H9 (cell line): ENCODE measurements around the gene IL17REL. TPM values are rescaled to one million over a fixed set of nuclear protein-coding genes. Genes with fewer than 3 reads are reported as not detected.

ENCODE experiments used
- DNase-seq: peaks from one replicate; pipeline ENCODE4 v3.0.0-alpha.2; 2017
- H2AFZ ChIP-seq: one replicate; pipeline ENCODE4 v1.6.1; 2013; ENCODE audit warnings: mild to moderate bottlenecking, low read length, control low read depth, moderate library complexity
- H2AK5ac ChIP-seq: 2 replicates; pipeline ENCODE4 v1.6.1; 2013; ENCODE audit warnings: low read length, control low read depth, mixed read lengths; ENCODE audit not compliant: insufficient read length
- H2BK120ac ChIP-seq: one replicate; pipeline ENCODE4 v1.6.1; 2013; ENCODE audit warnings: low read depth, mild to moderate bottlenecking, low read length, control low read depth, inconsistent platforms; ENCODE audit not compliant: poor library complexity, severe bottlenecking
- H2BK12ac ChIP-seq: 2 replicates; pipeline ENCODE4 v1.6.1; 2013; ENCODE audit warnings: low read length, control low read depth, mixed read lengths, low read depth; ENCODE audit not compliant: insufficient read length
- H2BK15ac ChIP-seq: 2 replicates; pipeline ENCODE4 v1.6.1; 2013; ENCODE audit warnings: low read depth, low read length, control low read depth
- H2BK20ac ChIP-seq: one replicate; pipeline ENCODE4 v1.6.1; 2013; ENCODE audit warnings: low read depth, mild to moderate bottlenecking, low read length, control low read depth, inconsistent platforms; ENCODE audit not compliant: poor library complexity, severe bottlenecking
- H2BK5ac ChIP-seq: 2 replicates; pipeline ENCODE4 v1.6.1; 2013; ENCODE audit warnings: low read length, control low read depth, mixed read lengths; ENCODE audit not compliant: insufficient read length
- H3K14ac ChIP-seq: 2 replicates; pipeline ENCODE4 v1.6.1; 2013; ENCODE audit warnings: low read length, control low read depth; ENCODE audit not compliant: insufficient read depth
- H3K18ac ChIP-seq: 2 replicates; pipeline ENCODE4 v1.6.1; 2013; ENCODE audit warnings: low read depth, mild to moderate bottlenecking, mixed read lengths, low read length, control low read depth; ENCODE audit not compliant: insufficient read length
- H3K23ac ChIP-seq: 2 replicates; pipeline ENCODE4 v1.6.1; 2013; ENCODE audit warnings: low read length, control low read depth, mixed read lengths, low read depth; ENCODE audit not compliant: insufficient read length
- H3K23me2 ChIP-seq: 2 replicates; pipeline ENCODE4 v1.6.1; 2013; ENCODE audit warnings: low read depth, mild to moderate bottlenecking, mixed read lengths, low read length, control low read depth; ENCODE audit not compliant: insufficient read length, poor library complexity, severe bottlenecking
- H3K27ac ChIP-seq: 2 replicates; pipeline ENCODE4 v1.5.1; 2013; ENCODE audit warnings: low read length, control low read depth, mixed read lengths, low read depth; ENCODE audit not compliant: insufficient read length
- H3K27me3 ChIP-seq: 2 replicates; pipeline ENCODE4 v1.6.1; 2013; ENCODE audit warnings: low read length, control low read depth, inconsistent platforms; ENCODE audit not compliant: insufficient read depth
- H3K4ac ChIP-seq: 2 replicates; pipeline ENCODE4 v1.6.1; 2013; ENCODE audit warnings: low read depth, mild to moderate bottlenecking, control low read depth, inconsistent platforms, low read length, moderate library complexity
- H3K4me1 ChIP-seq: 2 replicates; pipeline ENCODE4 v1.6.1; 2013; ENCODE audit warnings: low read length, control low read depth, inconsistent platforms; ENCODE audit not compliant: insufficient read depth
- H3K4me2 ChIP-seq: 2 replicates; pipeline ENCODE4 v1.6.1; 2013; ENCODE audit warnings: low read length, control low read depth, mixed read lengths; ENCODE audit not compliant: insufficient read length, insufficient read depth
- H3K56ac ChIP-seq: 2 replicates; pipeline ENCODE4 v1.6.1; 2013; ENCODE audit warnings: low read depth, mild to moderate bottlenecking, mixed read lengths, low read length, control low read depth; ENCODE audit not compliant: insufficient read length
- H3K79me1 ChIP-seq: 2 replicates; pipeline ENCODE4 v1.6.1; 2013; ENCODE audit warnings: low read depth, mild to moderate bottlenecking, moderate library complexity, low read length, control low read depth, inconsistent platforms; ENCODE audit not compliant: insufficient read depth, poor library complexity, severe bottlenecking
- H3K79me2 ChIP-seq: 2 replicates; pipeline ENCODE4 v1.6.1; 2013; ENCODE audit warnings: low read length, control low read depth, inconsistent platforms; ENCODE audit not compliant: insufficient read depth
- H3K9ac ChIP-seq: 2 replicates; pipeline ENCODE4 v1.6.1; 2013; ENCODE audit warnings: low read length, control low read depth, mixed read lengths; ENCODE audit not compliant: insufficient read length; ENCODE audit errors: extremely low read depth
- H3K9me3 ChIP-seq: one replicate; pipeline ENCODE4 v1.6.1; 2013; ENCODE audit warnings: low read depth, low read length, inconsistent platforms; ENCODE audit not compliant: control insufficient read depth
- H3T11ph ChIP-seq: one replicate; pipeline ENCODE4 v1.6.1; 2013; ENCODE audit warnings: mild to moderate bottlenecking, low read length, control low read depth, inconsistent platforms
- H4K20me1 ChIP-seq: one replicate; pipeline ENCODE4 v1.6.1; 2013; ENCODE audit not compliant: control insufficient read depth, insufficient read length, insufficient read depth
- H4K5ac ChIP-seq: 2 replicates; pipeline ENCODE4 v1.6.1; 2013; ENCODE audit warnings: low read depth, mild to moderate bottlenecking, mixed read lengths, low read length, control low read depth; ENCODE audit not compliant: insufficient read length
- H4K8ac ChIP-seq: replicated peaks from 2 replicates; pipeline ENCODE4 v1.6.1; 2013; ENCODE audit warnings: low read length, control low read depth, mixed read lengths, low read depth; ENCODE audit not compliant: insufficient read length
- H4K91ac ChIP-seq: 2 replicates; pipeline ENCODE4 v1.6.1; 2013; ENCODE audit warnings: low read depth, mild to moderate bottlenecking, moderate library complexity, mixed read lengths, low read length, control low read depth; ENCODE audit not compliant: insufficient read length
- H3K27ac Mint-ChIP-seq, 3 experiments: 2 replicates in 2 of 3; 3 replicates in 1 of 3; pipeline ENCODE4 v1.8.0; 2020 to 2021; ENCODE audit warnings: mixed read lengths in 3 of 3, mild to moderate bottlenecking in 1 of 3, moderate library complexity in 1 of 3
- H3K27me3 Mint-ChIP-seq: 2 replicates; pipeline ENCODE4 v1.8.0; 2021; ENCODE audit warnings: low read depth, mild to moderate bottlenecking, moderate library complexity, mixed read lengths
- H3K36me3 Mint-ChIP-seq, 3 experiments: 2 replicates in 2 of 3; 3 replicates in 1 of 3; pipeline ENCODE4 v1.8.0; 2020 to 2021; ENCODE audit warnings: low read depth in 3 of 3, mixed read lengths in 3 of 3; ENCODE audit not compliant: insufficient read depth in 1 of 3
- H3K4me1 Mint-ChIP-seq, 2 experiments: 2 replicates each; pipeline ENCODE4 v1.8.0; 2020; ENCODE audit warnings: mixed read lengths in 2 of 2
- H3K4me3 Mint-ChIP-seq, 2 experiments: 2 replicates in 1 of 2; 3 replicates in 1 of 2; pipeline ENCODE4 v1.8.0; 2020 to 2021; ENCODE audit warnings: mild to moderate bottlenecking in 2 of 2, mixed read lengths in 2 of 2, moderate library complexity in 1 of 2
- H3K9me3 Mint-ChIP-seq, 2 experiments: 2 replicates in 1 of 2; 3 replicates in 1 of 2; pipeline ENCODE4 v1.8.0; 2020; ENCODE audit warnings: mild to moderate bottlenecking in 2 of 2, mixed read lengths in 2 of 2, moderate library complexity in 1 of 2
- CTCF ChIP-seq: fragments of 200-600 bp; sonication (generic); conservative IDR thresholded peaks from 3 replicates; pipeline ENCODE4 v1.8.0; 2021; ENCODE audit warnings: antibody characterized with exemption, mild to moderate bottlenecking
- WGBS: extraction: QIAGEN DNeasy Blood & Tissue Kit; methylation state at CpG from one replicate; pipeline ENCODE4 v1.1.7; 2013; ENCODE audit warnings: missing lambda C conversion rate, low lambda C conversion rate, mixed read lengths; ENCODE audit not compliant: insufficient read length; ENCODE audit errors: extremely low coverage; 5-methylcytosine and 5-hydroxymethylcytosine counted together
- total RNA-seq: library from RNA; stranded (reverse); gene quantifications from 2 replicates; pipeline ENCODE4 v1.2.1, GENCODE V29; 2021

Gene IL17REL
- total RNA-seq, 1 experiment from 2014 or later: 0.20 TPM

GRCh38 chr22:49976439-49977175 is 36.0 kb downstream of the IL17REL start:
- Histone ChIP-seq H3K23me2 (no peaks in the 10 kb centered on the region), H3T11ph (no peak overlapping the region), H2AK5ac (no peak overlapping the region), H4K8ac (no peak overlapping the region), H2AFZ (no peak overlapping the region), H2BK15ac (no peak overlapping the region), H2BK120ac (no peak overlapping the region), H3K9me3 (no peaks in the 10 kb centered on the region), H3K27ac (no peak overlapping the region), H3K23ac (no peak overlapping the region), H4K5ac (no peak overlapping the region), H3K79me2 (no peaks in the 10 kb centered on the region), H3K18ac (no peak overlapping the region), H3K4ac (no peak overlapping the region), H3K4me2 (no peak overlapping the region), H4K20me1 (peaks cover 3% of the 10 kb centered on the region), H3K79me1 (no peaks in the 10 kb centered on the region), H2BK20ac (no peak overlapping the region), H2BK5ac (no peak overlapping the region), H2BK12ac (no peak overlapping the region), H3K4me1 (no peaks in the 10 kb centered on the region), H3K27me3 (no peaks in the 10 kb centered on the region), H4K91ac (no peak overlapping the region), H3K56ac (no peak overlapping the region), H3K14ac (no peak overlapping the region), H3K9ac (no peak overlapping the region)
- no peak for TF ChIP-seq CTCF
- DNase-seq: no peak
- Mint-ChIP-seq H3K27me3 (peaks cover 17% of the 10 kb centered on the region), H3K27ac (no peak overlapping the region), H3K4me1 (peaks cover 0 to 5% of the 10 kb centered on the region in 2 experiments; a peak in 2 of 4 replicates), H3K4me3 (no peak overlapping the region; a peak in 1 of 5 replicates), H3K36me3 (peaks cover 0 to 8% (median 0%) of the 10 kb centered on the region in 3 experiments; a peak in 2 of 7 replicates), H3K9me3 (peaks cover 8 to 11% of the 10 kb centered on the region in 2 experiments)
- no CpG with 5 or more reads among the region's 15 CpGs for WGBS
